Measurements from ENCODE around the gene ATP6AP1. TPM values are rescaled to one million over a fixed set of nuclear protein-coding genes. Genes with fewer than 3 reads are reported as not detected.

ATP6AP1 gene
- total RNA-seq, 1 experiment from 2014 or later: 221 TPM

Small RNA genes lying within 50 kb of the gene (microRNA-seq; reads per million reads assigned to microRNA genes)
- gene MIR6858 (ENCODE audit: unreplicated experiment): 10.5 reads per million, percentile 30 among the genes with 10 or more reads in this experiment

Other genes starting within 250 kb of the ATP6AP1 start
- gene OPN1MW, start 246.1 kb upstream of the ATP6AP1 start, total RNA-seq (2021; ENCODE audit: unreplicated experiment): not detected
- not detected for gene OPN1MW2, start 208.9 kb upstream of the ATP6AP1 start, total RNA-seq (2021; ENCODE audit: unreplicated experiment)
- gene OPN1MW3, start 171.1 kb upstream of the ATP6AP1 start, total RNA-seq (2021; ENCODE audit: unreplicated experiment): not detected
- not detected for gene TEX28, start 133.6 kb upstream of the ATP6AP1 start, total RNA-seq (2021; ENCODE audit: unreplicated experiment)
- gene TKTL1, start 132.9 kb upstream of the ATP6AP1 start, total RNA-seq (2021; ENCODE audit: unreplicated experiment): not detected
- 920 TPM for gene FLNA, start 54.0 kb upstream of the ATP6AP1 start, total RNA-seq (2021; ENCODE audit: unreplicated experiment)
- gene EMD, start 49.4 kb upstream of the ATP6AP1 start, total RNA-seq (2021; ENCODE audit: unreplicated experiment): 178 TPM
- gene RPL10, start 30.3 kb upstream of the ATP6AP1 start, total RNA-seq (2021; ENCODE audit: unreplicated experiment): 2,466 TPM
- 60.4 TPM for gene DNASE1L1, start 19.4 kb upstream of the ATP6AP1 start, total RNA-seq (2021; ENCODE audit: unreplicated experiment)
- gene TAFAZZIN, start 17.1 kb upstream of the ATP6AP1 start, total RNA-seq (2021; ENCODE audit: unreplicated experiment): 113 TPM
- gene GDI1, start 8.5 kb downstream of the ATP6AP1 start, total RNA-seq (2021; ENCODE audit: unreplicated experiment): 317 TPM
- 225 TPM for gene FAM50A, start 15.5 kb downstream of the ATP6AP1 start, total RNA-seq (2021; ENCODE audit: unreplicated experiment)
- 128 TPM for gene PLXNA3, start 29.6 kb downstream of the ATP6AP1 start, total RNA-seq (2021; ENCODE audit: unreplicated experiment)
- gene LAGE3, start 50.6 kb downstream of the ATP6AP1 start, total RNA-seq (2021; ENCODE audit: unreplicated experiment): 175 TPM
- gene UBL4A, start 57.9 kb downstream of the ATP6AP1 start, total RNA-seq (2021; ENCODE audit: unreplicated experiment): 65.4 TPM
- gene SLC10A3, start 62.0 kb downstream of the ATP6AP1 start, total RNA-seq (2021; ENCODE audit: unreplicated experiment): 64.1 TPM
- gene FAM3A, start 87.6 kb downstream of the ATP6AP1 start, total RNA-seq (2021; ENCODE audit: unreplicated experiment): 88.8 TPM
- gene G6PD, start 118.2 kb downstream of the ATP6AP1 start, total RNA-seq (2021; ENCODE audit: unreplicated experiment): 615 TPM
- 76.3 TPM for gene IKBKG, start 118.9 kb downstream of the ATP6AP1 start, total RNA-seq (2021; ENCODE audit: unreplicated experiment)
- gene CTAG1A, start 156.5 kb downstream of the ATP6AP1 start, total RNA-seq (2021; ENCODE audit: unreplicated experiment): not detected
- not detected for gene CTAG1B, start 190.6 kb downstream of the ATP6AP1 start, total RNA-seq (2021; ENCODE audit: unreplicated experiment)
- gene CTAG2, start 224.9 kb downstream of the ATP6AP1 start, total RNA-seq (2021; ENCODE audit: unreplicated experiment): not detected